Tibial artery (tissue), 4 donors: ENCODE results near the gene BLZF1.

Experiments used
- DNase-seq, 2 donors: peaks; one replicate each; pipeline ENCODE4 v3.0.0-alpha.2; 2019
- H3K27ac ChIP-seq, 2 donors: fragments of 200-600 bp; sonication (generic) in 1 of 2; 1 replicate in 1 of 2; 2 replicates in 1 of 2; pipeline ENCODE4 v1.5.1; 2018 to 2019; ENCODE audit warnings: mild to moderate bottlenecking in 1 of 2
- H3K27me3 ChIP-seq, 2 donors: fragments of 200-600 bp; sonication (generic) in 1 of 2; one replicate each; pipeline versions ENCODE4 v1.5.1 to v1.6.0; 2016 to 2019
- H3K36me3 ChIP-seq, 3 donors: fragments of 200-600 bp; sonication (generic) in 2 of 3; one replicate each; pipeline ENCODE4 v1.5.1; 2016 to 2019; ENCODE audit warnings: mild to moderate bottlenecking in 2 of 3
- H3K4me1 ChIP-seq, 4 donors: fragments of 200-600 bp; sonication (generic) in 2 of 4; 1 replicate in 3 of 4; 2 replicates in 1 of 4; pipeline ENCODE4 v1.5.1; 2016 to 2019
- H3K4me3 ChIP-seq, 2 donors: fragments of 200-600 bp; sonication (generic) in 1 of 2; 1 replicate in 1 of 2; 2 replicates in 1 of 2; pipeline ENCODE4 v1.5.1; 2018 to 2019; ENCODE audit warnings: mild to moderate bottlenecking in 2 of 2
- H3K9me3 ChIP-seq, 3 donors: fragments of 200-600 bp; sonication (generic) in 1 of 3; one replicate each; pipeline ENCODE4 v1.5.1; 2016 to 2019
- intact Hi-C: fragments of 100-400 bp; cut with DNase I; formaldehyde crosslinking; loops from one replicate; pipeline ENCODE4 v1.15.0; 2023; ENCODE audit warnings: low total_unique reads
- TF ChIP-seq, protein P1 (sequence below), 2 experiments: fragments of 200-600 bp in 1 of 2; fragments of 450-650 bp in 1 of 2; IDR thresholded peaks; one replicate each; pipeline ENCODE4 v1.5.1; 2017 to 2019; ENCODE audit warnings: antibody characterized with exemption in 2 of 2, mild to moderate bottlenecking in 1 of 2, moderate library complexity in 1 of 2

Gene BLZF1

DNA sequence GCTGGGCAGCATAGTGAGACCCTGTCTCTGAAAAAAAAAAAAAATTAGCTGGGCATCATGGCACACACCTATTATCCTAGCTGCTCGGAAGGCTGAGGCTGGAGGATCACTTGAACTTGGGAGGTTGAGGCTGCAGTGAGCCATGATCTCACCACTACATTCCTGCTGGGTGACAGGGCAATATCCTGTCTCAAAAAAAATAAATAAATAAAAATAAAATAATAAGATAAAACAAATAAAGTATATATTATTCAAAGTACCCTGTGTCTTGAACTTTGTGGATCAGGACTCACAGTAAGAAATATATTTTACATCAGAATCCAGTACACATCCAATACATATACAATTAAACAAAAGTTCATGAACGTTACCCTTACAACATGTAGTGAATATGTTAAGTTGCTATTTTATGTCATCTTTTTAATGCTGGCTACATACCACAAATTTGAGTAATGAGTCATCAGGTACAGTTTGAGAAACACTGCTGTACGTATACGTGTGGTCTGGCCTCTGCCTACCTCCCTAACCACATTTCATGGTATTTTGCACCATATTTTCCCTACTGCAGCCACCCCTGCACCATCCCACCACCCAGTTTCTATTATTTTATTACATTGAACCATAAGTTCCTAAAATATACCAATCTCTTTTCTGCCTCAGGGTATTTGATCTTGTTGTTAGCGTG lies 4.8 kb upstream of the BLZF1 start:
- no peaks in the 10 kb centered on the region for H3K36me3 ChIP-seq
- H3K27me3 ChIP-seq, result no peaks in the 10 kb centered on the region
- TF ChIP-seq, protein P1, sequence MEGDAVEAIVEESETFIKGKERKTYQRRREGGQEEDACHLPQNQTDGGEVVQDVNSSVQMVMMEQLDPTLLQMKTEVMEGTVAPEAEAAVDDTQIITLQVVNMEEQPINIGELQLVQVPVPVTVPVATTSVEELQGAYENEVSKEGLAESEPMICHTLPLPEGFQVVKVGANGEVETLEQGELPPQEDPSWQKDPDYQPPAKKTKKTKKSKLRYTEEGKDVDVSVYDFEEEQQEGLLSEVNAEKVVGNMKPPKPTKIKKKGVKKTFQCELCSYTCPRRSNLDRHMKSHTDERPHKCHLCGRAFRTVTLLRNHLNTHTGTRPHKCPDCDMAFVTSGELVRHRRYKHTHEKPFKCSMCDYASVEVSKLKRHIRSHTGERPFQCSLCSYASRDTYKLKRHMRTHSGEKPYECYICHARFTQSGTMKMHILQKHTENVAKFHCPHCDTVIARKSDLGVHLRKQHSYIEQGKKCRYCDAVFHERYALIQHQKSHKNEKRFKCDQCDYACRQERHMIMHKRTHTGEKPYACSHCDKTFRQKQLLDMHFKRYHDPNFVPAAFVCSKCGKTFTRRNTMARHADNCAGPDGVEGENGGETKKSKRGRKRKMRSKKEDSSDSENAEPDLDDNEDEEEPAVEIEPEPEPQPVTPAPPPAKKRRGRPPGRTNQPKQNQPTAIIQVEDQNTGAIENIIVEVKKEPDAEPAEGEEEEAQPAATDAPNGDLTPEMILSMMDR (IDR thresholded peaks at IDR 0.05), result no peak
- H3K9me3 ChIP-seq, result no peaks in the 10 kb centered on the region
- no peak for DNase-seq
- H3K4me3 ChIP-seq, result no peak overlapping the region
- intact Hi-C loops, result no loop called here
- H3K4me1 ChIP-seq, result peaks cover 0 to 9% (median 5%) of the 10 kb centered on the region in 4 donors
- no peak overlapping the region for H3K27ac ChIP-seq

DNA sequence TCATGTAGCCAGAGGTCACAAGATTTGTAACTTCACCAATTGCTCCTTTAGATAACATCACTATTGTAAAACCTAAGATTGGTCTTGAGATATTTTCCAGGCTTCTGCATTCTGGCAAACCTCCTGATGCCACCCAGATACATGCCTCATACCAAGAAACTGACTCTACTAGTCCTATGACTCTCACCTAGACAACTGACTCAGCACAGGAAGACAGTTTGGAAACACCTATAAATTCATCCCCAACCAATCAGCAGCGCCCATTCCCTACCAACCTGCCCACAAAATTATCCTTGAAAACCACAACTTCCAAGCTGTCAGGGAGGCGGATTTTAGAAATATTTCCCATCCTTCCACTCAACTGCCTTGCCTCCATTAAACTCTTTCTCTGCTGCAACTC lies 3.0 kb upstream of the BLZF1 start:
- no peak overlapping the region for H3K27ac ChIP-seq
- DNase-seq, result no peak
- TF ChIP-seq, protein P1 (IDR thresholded peaks at IDR 0.05), result no peak
- H3K36me3 ChIP-seq, result peaks cover 2 to 4% (median 3%) of the 10 kb centered on the region in 3 donors
- intact Hi-C loops, result no loop called here
- no peaks in the 10 kb centered on the region for H3K27me3 ChIP-seq
- H3K4me1 ChIP-seq, result peaks cover 0 to 21% (median 14%) of the 10 kb centered on the region in 4 donors
- no peak overlapping the region for H3K4me3 ChIP-seq
- H3K9me3 ChIP-seq, result no peaks in the 10 kb centered on the region

DNA sequence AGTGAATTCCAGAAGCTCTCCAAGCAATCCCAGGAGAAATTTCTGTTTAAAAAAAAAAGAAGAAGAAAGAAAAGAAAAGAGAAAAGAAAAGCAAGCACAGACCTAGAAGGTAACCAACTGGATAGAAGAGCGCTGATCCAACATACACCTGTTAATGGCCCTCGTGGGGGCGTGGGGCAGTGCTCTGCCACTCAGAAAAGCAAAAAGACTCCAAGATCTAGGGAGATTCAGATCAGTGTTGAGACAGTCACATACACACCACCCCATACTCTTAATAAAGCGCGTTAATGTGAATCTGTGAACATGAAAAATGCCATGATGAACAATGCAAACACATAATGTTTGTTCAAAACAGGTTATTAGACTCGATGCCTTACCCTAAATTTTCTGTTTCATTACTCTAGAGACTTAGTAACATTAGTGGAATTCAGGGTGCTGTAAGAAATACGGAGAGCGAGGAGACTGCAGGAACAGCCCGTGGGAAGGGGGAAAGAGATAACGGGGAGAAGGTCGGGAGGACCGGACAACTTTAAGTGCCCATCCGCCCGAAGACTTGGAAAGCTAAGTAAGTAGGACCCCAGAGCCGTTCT lies 804 bp upstream of the BLZF1 start:
- no peaks in the 10 kb centered on the region for H3K9me3 ChIP-seq
- peak overlapping the region; percentile 78 to 81 for H3K27ac ChIP-seq
- DNase-seq, result no peak
- intact Hi-C loops, result no loop called here
- peak overlapping the region; percentile 61 to 81 for H3K4me3 ChIP-seq
- H3K36me3 ChIP-seq, result peaks cover 10 to 19% (median 14%) of the 10 kb centered on the region in 3 donors
- peaks cover 0 to 22% (median 17%) of the 10 kb centered on the region in 4 donors for H3K4me1 ChIP-seq
- no peaks in the 10 kb centered on the region for H3K27me3 ChIP-seq
- TF ChIP-seq, protein P1 (IDR thresholded peaks at IDR 0.05), result no peak

DNA sequence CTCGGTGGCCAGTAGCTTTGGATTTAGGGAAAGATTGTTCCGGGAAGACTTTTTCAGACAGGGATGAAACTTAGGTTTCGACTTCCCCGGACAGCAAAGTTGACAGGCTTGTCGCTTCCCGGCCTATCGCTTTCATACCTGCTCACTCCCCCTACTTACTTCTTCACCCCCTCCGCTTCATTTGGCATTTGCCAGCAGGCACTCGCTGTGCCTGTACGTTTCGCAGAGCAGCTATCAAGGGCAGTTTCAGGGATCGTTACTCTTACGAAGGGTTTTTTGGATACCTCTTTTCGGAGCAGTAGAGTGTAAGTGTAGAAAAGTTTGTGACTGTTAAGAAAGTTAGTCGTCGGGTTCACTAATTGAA lies 393 bp downstream of the BLZF1 start:
- H3K27me3 ChIP-seq, result no peaks in the 10 kb centered on the region
- H3K27ac ChIP-seq, result peak overlapping the region; percentile 78 to 81
- intact Hi-C loops, result no loop called here
- H3K9me3 ChIP-seq, result no peaks in the 10 kb centered on the region
- H3K4me3 ChIP-seq, result peak overlapping the region; percentile 61 to 81
- peaks cover 19 to 22% (median 19%) of the 10 kb centered on the region in 3 donors for H3K36me3 ChIP-seq
- DNase-seq, result no peak
- TF ChIP-seq, protein P1 (IDR thresholded peaks at IDR 0.05), result no peak
- peaks cover 0 to 28% (median 17%) of the 10 kb centered on the region in 4 donors for H3K4me1 ChIP-seq

DNA sequence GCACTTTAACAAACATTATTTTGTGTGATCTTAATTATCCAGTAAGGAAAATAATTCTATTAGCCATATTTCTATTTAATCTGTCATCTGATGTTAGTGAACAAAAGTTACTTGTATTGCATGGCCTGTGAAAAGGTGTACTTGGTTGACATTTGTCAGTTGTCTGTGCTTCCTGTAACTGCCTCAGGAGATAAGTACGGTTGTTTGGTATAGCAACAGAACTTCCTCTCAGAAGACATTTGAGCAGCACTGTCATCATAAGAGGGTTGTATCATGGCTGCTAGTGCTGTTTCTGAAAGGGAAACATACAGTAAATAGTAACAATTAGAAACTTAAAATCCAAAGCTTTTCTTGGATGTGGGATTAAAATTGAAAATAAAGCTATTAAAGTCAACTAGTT lies 3.4 kb downstream of the BLZF1 start:
- Histone ChIP-seq H3K4me3 (no peak overlapping the region), H3K27ac (no peak overlapping the region), H3K9me3 (no peaks in the 10 kb centered on the region), H3K36me3 (peaks cover 19 to 25% (median 25%) of the 10 kb centered on the region in 3 donors), H3K27me3 (no peaks in the 10 kb centered on the region), H3K4me1 (peaks cover 0 to 28% (median 17%) of the 10 kb centered on the region in 4 donors)
- TF ChIP-seq, protein P1 (IDR thresholded peaks at IDR 0.05), result no peak
- intact Hi-C loops, result no loop called here
- DNase-seq, result no peak
